WI38 (cell line): ENCODE measurements around the gene TRAPPC2.

Experiments used
- H3K4me3 ChIP-seq: 2 replicates; pipeline ENCODE4 v1.5.1; 2011; ENCODE audit warnings: low read depth, mild to moderate bottlenecking, control low read depth, low read length
- CTCF ChIP-seq: IDR thresholded peaks from 2 replicates; pipeline ENCODE4 v1.5.1; 2012; ENCODE audit warnings: low read depth, mild to moderate bottlenecking, control low read depth, low read length

TRAPPC2 gene

GRCh38 chrX:13711141-13711540 is 23.3 kb downstream of the TRAPPC2 start:
- no peak overlapping the region for H3K4me3 ChIP-seq
- TF ChIP-seq CTCF: no peak

DNA sequence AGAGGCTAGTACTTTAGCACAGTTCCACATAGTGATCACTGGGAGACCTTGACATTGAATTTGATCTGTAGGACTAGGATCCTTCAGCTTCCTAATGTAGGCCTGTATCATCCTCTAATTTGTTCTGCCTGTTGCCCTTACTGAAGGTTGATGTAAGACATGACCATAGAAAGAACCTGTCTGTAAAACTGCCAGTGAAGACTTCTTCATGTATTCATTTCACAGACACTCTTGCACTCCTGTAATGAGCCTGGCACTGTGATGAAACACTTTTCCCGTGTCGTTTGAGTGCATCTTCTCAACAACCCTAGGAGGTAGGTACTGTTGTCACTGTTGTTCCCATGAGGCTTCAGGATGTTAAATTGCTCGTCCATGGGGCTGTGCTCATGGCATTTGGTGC is 30.8 kb downstream of the TRAPPC2 start:
- H3K4me3 ChIP-seq: no peak overlapping the region
- TF ChIP-seq CTCF: no peak

GRCh38 chrX:13703135-13703534 is 31.3 kb downstream of the TRAPPC2 start:
- no peak overlapping the region for H3K4me3 ChIP-seq
- no peak for TF ChIP-seq CTCF

GRCh38 chrX:13702111-13702789 is 32.2 kb downstream of the TRAPPC2 start:
- no peak overlapping the region for H3K4me3 ChIP-seq
- no peak for TF ChIP-seq CTCF

DNA sequence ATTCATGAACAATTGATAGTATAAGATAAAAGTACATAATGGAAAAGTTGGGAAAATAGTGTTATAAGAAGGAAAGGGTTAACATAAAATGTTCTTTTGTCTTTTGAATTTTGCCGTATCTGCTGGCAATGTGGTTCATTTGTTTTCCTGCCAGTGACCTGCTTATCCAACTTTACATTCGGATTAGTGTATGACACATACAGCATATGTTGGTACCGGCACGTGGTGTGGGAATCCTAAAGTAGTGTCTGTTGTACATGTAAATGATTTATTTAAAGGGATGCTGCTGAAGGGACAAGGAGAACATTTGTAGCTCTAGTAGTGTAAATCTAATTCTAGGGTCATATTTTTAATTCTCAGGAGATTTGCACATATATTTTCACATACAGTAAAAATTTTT is 34.0 kb downstream of the TRAPPC2 start:
- no peak overlapping the region for H3K4me3 ChIP-seq
- no peak for TF ChIP-seq CTCF

DNA sequence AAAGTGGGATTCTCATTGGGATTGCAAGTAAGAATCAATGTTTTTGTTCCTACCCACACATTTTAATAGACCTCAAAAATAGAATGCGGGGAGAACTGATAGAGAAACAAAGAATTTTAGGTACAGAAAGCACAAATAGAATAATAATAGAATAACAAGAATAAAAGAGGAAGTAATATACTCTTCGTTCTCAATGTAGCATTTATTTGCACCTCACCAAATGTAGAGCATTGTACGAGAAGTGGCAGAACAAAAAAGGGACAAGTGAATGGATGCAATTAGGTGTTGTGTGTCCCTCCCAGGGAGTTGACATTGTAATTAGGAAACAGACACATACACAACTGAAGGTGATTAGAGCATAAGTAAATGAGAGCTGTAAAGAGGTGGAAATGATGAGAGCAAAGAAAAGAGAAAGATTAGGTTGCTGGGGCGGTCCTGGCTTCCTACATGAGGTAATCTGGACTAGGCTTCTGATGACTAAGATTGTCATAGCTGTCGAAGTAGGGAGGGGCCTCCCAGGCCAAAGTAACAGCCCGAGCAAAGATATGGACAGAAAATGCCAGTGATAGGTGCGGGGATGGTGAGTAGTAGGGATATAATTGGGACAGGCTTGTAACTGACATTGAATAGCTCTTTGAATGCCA is 35.1 kb downstream of the TRAPPC2 start:
- no peak overlapping the region for H3K4me3 ChIP-seq
- no peak for TF ChIP-seq CTCF

DNA sequence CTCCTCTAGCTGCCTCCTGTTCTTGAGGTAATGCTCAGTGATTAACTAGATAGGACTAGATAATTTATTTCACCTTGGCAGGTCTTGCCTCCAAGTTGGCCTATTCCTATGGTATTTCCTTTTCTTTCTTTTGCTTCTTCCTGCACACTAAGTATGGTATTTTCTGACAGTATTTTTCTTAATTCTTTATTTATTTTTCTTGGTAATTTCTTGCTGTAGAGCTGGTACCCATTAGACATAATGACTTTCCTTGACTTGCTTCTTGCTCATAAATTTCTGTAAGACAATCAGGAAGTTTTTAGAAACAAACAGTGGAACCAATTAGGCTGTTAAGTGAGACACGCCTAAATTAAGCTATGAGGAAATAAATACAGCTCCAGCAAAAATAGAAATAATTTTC is 36.0 kb downstream of the TRAPPC2 start:
- TF ChIP-seq CTCF: no peak
- H3K4me3 ChIP-seq: no peak overlapping the region
